Fibroblast of skin of left quadriceps (primary cell): ENCODE results near the gene SHISAL1.
"Not testable (repeated sequence)": the region's sequence is repeated elsewhere in the genome, so short reads cannot be mapped to it uniquely, and the experiment has no call there.

Experiments used
- DNase-seq, 2 experiments: peaks; one replicate each; pipeline ENCODE4 v3.0.0-alpha.2; 2013; ENCODE audit warnings: low read depth in 2 of 2

The SHISAL1 gene

GRCh38 chr22:44261164-44261860 is 51.4 kb downstream of the SHISAL1 start:
- no peak for DNase-seq

GRCh38 chr22:44260216-44261035 is 52.3 kb downstream of the SHISAL1 start:
- no peak for DNase-seq

- DNase-seq: no peak
These were observed 53.2 kb downstream of the SHISAL1 start for GRCh38 chr22:44259366-44260215.

DNA sequence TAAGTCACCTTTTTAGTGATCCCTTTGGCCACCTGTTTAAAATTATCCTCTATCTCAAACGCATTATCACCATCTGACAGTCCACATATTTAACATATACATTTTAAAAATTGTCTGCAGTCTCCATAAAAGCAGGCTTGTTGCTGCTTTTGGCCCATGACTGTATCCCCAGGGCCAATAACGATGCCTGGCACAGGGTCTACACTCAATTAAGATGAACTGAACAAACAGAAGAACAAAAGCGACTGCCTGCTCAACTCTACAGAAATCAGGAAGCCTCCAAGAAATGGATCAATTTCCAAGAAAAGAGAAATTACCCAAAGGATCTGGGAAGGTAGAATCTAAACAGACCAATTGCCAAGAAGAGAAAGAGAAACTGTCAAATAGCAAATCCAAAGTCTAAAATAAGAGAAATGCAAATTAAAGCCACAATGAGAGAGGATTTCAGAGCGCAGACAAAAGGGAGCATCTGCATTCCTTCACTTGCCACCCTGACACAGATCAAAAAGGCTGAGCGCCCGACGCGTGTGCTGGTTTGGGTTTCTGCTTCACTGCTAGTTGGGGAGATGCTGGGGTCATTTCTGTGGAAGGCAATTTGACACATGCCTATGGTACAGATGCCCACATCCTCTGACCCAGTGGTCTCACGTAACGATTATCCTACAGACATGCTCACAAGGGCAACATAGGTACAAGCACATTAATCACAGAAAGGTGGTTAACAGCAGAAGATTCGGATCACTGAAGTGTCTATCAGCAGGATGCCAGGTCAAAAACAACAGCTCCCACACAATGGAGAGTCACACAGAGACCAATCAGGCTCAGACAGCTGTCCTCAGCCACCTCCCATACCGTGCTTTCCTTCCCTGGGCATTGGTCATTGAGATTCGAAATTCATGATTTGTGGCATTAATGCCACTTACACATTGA is 55.9 kb downstream of the SHISAL1 start:
- DNase-seq: no peak

GRCh38 chr22:44256085-44256484 is 56.7 kb downstream of the SHISAL1 start:
- no peak for DNase-seq

GRCh38 chr22:44254811-44255210 is 57.9 kb downstream of the SHISAL1 start:
- no peak for DNase-seq

- DNase-seq: no peak
These were observed 63.2 kb downstream of the SHISAL1 start for GRCh38 chr22:44249376-44250147.

- no peak for DNase-seq
These were observed 63.8 kb downstream of the SHISAL1 start for GRCh38 chr22:44248926-44249325.

DNA sequence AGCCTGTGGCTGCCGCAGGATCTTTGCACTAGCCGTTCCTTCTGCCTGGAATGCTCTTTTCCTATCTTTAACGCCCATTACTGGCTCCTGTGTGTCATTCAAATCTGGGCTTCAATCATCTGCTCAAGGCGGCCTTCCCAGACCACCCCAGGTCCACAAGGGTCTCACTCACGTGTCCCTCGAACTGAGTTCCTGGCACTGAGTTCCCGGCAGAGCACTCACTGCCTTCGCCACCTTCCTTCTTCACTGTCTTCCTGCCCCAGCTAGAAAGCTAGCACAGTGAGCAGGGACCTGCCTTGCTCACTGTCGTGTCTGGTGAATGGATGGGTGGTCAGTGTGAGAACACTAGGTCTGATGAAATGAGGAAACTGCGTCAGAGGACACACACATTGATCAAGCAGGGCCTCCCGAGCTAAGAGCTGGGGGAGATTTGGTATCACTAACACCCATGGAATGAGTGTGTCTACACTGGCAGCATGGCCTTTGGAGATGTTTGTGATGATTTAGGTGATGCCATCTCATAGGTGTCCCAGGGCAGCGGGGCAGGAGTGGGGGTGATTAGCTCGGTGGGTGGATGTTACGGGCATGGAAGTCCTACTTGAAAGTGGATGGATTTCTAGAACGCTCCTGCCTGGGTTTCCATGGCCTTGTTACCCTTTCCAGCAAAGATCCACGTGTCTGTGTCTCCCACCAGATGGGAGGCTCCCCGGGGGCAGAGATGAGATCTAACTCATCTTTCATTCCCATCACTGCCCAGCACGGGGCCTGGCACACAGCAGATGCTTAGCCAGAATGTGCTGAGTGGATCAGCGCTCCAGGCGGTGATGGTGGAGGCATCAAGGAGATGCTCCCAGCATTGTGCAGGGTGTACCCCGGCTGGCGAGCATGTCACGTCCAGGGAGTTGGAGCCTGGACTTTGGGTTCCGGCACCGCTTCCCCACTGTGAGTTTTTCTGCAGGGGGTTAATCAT is 64.5 kb downstream of the SHISAL1 start:
- DNase-seq: no peak

GRCh38 chr22:44247346-44247745 is 65.4 kb downstream of the SHISAL1 start:
- no peak for DNase-seq

DNA sequence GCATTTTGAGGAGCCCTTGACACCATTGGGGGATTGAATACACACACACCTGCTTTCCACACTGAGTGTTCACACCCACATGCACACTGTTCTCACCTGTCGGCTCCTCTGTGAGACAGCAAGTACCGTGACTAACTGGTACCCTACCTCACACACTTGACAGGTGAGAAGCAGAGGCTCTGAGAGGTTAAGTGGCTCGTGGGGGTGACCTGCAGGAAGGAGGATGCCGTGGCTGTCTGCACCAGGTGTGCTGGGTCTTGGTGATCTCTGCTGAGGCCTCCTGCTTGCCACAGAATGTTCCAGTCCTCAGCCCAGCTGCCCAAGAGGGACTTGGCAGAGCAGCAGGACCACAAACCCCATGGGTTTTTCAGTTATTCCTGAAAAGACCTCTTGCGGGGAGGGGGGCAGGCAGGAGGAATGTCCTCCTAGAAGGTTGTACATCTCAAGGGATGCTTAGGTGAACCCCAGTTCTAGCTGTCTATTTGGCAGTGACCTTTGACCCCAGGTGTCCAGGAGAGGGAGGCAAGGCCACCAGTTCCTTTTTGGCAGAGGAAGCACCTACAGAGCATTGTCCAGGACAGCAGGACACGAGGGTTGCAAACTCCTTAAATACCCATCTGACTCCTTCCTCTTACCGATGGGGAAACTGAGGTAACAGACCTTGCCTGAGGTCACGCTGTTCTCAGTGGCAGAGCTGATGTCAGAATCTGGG is 66.0 kb downstream of the SHISAL1 start:
- DNase-seq: no peak

GRCh38 chr22:44245867-44246266 is 66.9 kb downstream of the SHISAL1 start:
- no peak for DNase-seq

DNA sequence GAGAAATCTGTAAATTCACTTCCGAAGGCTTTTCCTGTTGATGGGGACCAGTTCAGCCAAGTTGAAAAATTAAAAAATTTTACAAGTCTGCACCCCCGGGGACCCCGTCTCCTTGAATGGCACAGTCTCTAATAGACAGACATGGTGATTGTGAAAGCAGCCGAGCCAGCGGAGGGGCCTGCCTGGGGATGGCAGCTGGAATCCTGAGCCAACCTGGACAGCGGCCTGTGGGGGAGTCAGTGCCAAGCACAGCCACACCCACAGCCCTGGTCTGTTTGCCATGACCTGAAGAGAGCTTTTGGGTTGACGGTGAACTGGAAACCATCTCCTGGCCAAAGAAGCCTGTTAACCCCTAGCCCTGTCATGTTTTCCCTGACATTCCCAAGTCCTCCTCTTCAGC is 67.3 kb downstream of the SHISAL1 start:
- no peak for DNase-seq

DNA sequence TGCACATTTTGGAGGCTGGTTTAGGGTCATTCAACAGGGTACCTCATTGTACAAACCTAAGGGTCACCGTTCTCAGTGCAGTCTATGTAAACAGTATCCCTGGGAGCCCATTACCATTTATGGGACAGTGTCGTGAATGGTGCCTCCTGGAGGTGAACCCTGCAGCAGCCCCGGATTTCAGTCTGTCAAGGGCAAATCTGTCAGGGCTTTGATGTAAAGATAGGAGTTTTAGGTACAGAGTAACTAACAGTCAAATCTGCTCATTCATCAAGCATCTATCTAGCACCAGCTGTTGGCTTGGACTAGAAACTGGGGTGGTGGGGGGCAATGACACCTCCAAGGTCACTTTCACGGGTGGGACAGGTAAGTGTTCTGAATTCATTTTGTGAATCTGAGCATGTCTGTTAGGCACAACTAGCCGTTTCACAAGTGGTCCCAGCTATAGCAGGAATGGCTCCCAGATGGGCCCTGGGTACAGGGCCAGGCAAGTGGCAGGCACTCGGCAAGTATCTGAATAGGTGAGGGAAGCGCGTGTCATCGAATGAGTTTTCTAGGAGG is 68.4 kb downstream of the SHISAL1 start:
- DNase-seq: no peak

GRCh38 chr22:44243761-44244160 is 69.0 kb downstream of the SHISAL1 start:
- no peak for DNase-seq

DNA sequence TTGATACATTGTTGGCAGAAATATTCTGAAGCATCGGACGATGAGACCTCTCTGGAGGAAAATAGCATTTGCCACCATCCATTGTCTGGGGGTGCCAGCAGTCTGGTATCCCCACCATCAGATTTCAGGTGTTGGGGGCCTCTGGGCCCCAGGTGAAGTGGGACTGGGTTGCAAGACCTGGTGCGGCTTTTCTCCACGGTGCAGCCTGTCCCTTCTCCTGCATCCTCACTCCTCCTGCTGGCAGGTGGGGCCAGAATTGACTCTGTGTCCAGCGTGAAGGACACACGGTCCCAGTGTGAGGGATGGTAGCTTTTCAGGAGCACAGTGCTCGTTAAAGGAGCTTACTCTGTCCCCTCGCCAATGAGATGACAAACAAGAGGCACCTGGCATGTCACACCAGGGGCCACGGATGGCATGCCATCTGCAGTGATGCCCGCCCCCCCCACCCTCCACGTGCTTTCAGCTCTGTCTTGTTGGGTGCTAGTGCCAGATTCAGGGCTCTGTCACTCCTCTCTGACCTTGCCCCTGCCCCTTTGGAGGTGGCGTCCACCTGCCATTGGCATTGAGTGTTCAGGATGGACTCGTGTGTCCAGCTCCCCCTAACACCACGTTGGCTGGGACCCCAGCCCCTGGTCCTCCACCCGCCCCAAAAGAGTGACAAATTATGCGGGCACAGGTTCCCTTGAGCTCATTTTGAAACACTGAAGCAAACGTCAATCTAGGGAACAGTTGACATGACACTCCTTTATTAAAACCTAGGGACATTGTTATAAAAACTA is 69.6 kb downstream of the SHISAL1 start:
- DNase-seq: no peak

GRCh38 chr22:44241121-44241520 is 71.6 kb downstream of the SHISAL1 start:
- DNase-seq: not testable (repeated sequence)
